GM18499 (cell line): ENCODE measurements around the gene TAOK1.
"Not testable (repeated sequence)": the region's sequence is repeated elsewhere in the genome, so short reads cannot be mapped to it uniquely, and the experiment has no call there.

ENCODE experiments used
- ATAC-seq: cut with Tn5 transposase; IDR thresholded peaks from one replicate; pipeline ENCODE4 v1.9.1; 2021; ENCODE audit warnings: moderate number of reproducible peaks; ENCODE audit not compliant: insufficient read depth, unreplicated experiment

TAOK1 gene

GRCh38 chr17:29518359-29518758 lies 128.2 kb downstream of the TAOK1 start:
- ATAC-seq, result no peak

GRCh38 chr17:29524692-29525091 lies 134.5 kb downstream of the TAOK1 start:
- no peak for ATAC-seq

GRCh38 chr17:29526322-29526721 lies 136.2 kb downstream of the TAOK1 start:
- ATAC-seq, result no peak

GRCh38 chr17:29533976-29534375 lies 143.8 kb downstream of the TAOK1 start:
- no peak for ATAC-seq

- ATAC-seq, result no peak
Observed at GRCh38 chr17:29544066-29544465, 153.9 kb downstream of the TAOK1 start.

- no peak for ATAC-seq
Observed at GRCh38 chr17:29546085-29546484, 155.9 kb downstream of the TAOK1 start.

- no peak for ATAC-seq
Observed at GRCh38 chr17:29546830-29547229, 156.7 kb downstream of the TAOK1 start.

GRCh38 chr17:29549177-29549923 lies 159.2 kb downstream of the TAOK1 start:
- no peak for ATAC-seq

GRCh38 chr17:29555840-29556239 lies 165.7 kb downstream of the TAOK1 start:
- ATAC-seq, result no peak

GRCh38 chr17:29557085-29557738 lies 167.0 kb downstream of the TAOK1 start:
- ATAC-seq, result no peak

- ATAC-seq, result no peak
Observed at GRCh38 chr17:29557739-29558116, 167.6 kb downstream of the TAOK1 start.

- ATAC-seq, result not testable (repeated sequence)
Observed at GRCh38 chr17:29558139-29558538, 168.0 kb downstream of the TAOK1 start.

- ATAC-seq, result no peak
Observed at GRCh38 chr17:29559640-29560039, 169.5 kb downstream of the TAOK1 start.

GRCh38 chr17:29560316-29560715 lies 170.2 kb downstream of the TAOK1 start:
- ATAC-seq, result no peak

GRCh38 chr17:29561554-29562517 lies 171.7 kb downstream of the TAOK1 start:
- no peak for ATAC-seq

- no peak for ATAC-seq
Observed at GRCh38 chr17:29562615-29563014, 172.5 kb downstream of the TAOK1 start.

GRCh38 chr17:29563816-29564215 lies 173.7 kb downstream of the TAOK1 start:
- no peak for ATAC-seq

- no peak for ATAC-seq
Observed at GRCh38 chr17:29565643-29566472, 175.7 kb downstream of the TAOK1 start.

- ATAC-seq, result no peak
Observed at GRCh38 chr17:29566473-29567303, 176.5 kb downstream of the TAOK1 start, which contains the start of gene ABHD15. Gene ABHD15 (minus strand): TSS chr17:29567037. CDS start chr17:29566966, 71 bp downstream.
